ENCODE measurements around the gene BBX.

GRCh38 chr3:107662124-107662507 lies 139.4 kb downstream of the BBX start:
- TF ChIP-seq POLR2AphosphoS5 (IDR thresholded peaks at IDR 0.05; ENCODE audit: low read depth) = no peak
- TF ChIP-seq, protein P1, sequence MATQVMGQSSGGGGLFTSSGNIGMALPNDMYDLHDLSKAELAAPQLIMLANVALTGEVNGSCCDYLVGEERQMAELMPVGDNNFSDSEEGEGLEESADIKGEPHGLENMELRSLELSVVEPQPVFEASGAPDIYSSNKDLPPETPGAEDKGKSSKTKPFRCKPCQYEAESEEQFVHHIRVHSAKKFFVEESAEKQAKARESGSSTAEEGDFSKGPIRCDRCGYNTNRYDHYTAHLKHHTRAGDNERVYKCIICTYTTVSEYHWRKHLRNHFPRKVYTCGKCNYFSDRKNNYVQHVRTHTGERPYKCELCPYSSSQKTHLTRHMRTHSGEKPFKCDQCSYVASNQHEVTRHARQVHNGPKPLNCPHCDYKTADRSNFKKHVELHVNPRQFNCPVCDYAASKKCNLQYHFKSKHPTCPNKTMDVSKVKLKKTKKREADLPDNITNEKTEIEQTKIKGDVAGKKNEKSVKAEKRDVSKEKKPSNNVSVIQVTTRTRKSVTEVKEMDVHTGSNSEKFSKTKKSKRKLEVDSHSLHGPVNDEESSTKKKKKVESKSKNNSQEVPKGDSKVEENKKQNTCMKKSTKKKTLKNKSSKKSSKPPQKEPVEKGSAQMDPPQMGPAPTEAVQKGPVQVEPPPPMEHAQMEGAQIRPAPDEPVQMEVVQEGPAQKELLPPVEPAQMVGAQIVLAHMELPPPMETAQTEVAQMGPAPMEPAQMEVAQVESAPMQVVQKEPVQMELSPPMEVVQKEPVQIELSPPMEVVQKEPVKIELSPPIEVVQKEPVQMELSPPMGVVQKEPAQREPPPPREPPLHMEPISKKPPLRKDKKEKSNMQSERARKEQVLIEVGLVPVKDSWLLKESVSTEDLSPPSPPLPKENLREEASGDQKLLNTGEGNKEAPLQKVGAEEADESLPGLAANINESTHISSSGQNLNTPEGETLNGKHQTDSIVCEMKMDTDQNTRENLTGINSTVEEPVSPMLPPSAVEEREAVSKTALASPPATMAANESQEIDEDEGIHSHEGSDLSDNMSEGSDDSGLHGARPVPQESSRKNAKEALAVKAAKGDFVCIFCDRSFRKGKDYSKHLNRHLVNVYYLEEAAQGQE (IDR thresholded peaks at IDR 0.05; ENCODE audit: insufficient replicate concordance, low read depth) = no peak
- no peak for TF ChIP-seq CTCF (IDR thresholded peaks at IDR 0.05; ENCODE audit: insufficient read depth, low read length)
- TF ChIP-seq SPI1 (IDR thresholded peaks at IDR 0.05; ENCODE audit: borderline replicate concordance, low read depth) = no peak
- TF ChIP-seq GABPA (IDR thresholded peaks at IDR 0.05; ENCODE audit: low read depth) = no peak
